Activated CD4-positive, alpha-beta T cell treated with anti-CD3 and anti-CD28 coated beads, Interleukin-2, amount 50 U/mL, for 24 hours (primary cell): ENCODE results near the gene B3GALNT2.

Source experiments
- DNase-seq, 2 donors: peaks; one replicate each; pipeline ENCODE4 v3.0.0-alpha.2; 2020; ENCODE audit warnings: low read depth in 1 of 2, low spot score in 1 of 2

B3GALNT2 gene

DNA sequence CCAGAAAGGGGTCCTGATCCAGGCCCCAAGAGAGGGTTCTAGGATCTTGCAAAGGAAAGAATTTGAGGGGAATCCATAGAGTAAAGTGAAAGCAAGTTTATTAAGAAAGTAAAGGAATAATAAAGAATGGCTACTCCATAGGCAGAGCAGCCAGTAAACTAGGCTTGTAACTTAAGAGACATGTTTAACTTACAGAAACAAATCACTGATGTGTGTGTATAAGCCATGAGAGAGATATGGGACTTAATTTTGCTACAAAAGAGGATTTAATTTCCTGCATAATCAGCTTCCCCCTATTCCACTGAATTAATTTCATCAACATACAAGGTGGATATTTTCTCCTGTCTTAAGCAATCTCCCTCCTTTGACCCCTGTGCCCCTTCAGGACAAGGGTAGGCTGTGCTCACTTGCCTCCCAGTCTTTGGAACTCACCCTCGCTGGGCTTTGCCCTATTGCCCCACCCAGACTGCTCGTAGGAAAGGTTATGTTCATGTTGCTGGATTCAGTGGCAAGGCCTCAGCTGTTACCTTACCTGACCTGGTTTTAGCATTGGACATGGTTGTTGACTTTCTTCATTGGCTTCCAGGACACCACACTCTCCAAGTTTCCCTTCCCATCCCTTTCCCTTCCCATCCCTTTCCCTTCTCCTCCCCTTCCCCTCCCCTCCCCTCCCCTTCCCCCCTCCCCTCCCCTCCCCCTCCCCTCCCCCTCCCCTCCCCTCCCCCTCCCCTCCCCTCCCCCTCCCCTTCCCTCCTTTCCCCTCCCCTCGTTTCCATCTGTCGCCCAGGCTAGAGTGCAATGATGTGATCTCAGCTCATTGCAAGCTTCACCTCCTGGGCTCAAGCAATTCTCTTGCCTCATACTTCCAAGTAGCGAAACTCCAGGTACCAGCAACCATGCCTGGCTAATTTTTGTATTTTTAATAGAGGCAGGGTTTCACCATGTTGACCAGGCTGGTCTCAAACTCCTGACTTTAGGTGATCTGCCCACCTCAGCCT lies 92.5 kb downstream of the B3GALNT2 start:
- DNase-seq: no peak

DNA sequence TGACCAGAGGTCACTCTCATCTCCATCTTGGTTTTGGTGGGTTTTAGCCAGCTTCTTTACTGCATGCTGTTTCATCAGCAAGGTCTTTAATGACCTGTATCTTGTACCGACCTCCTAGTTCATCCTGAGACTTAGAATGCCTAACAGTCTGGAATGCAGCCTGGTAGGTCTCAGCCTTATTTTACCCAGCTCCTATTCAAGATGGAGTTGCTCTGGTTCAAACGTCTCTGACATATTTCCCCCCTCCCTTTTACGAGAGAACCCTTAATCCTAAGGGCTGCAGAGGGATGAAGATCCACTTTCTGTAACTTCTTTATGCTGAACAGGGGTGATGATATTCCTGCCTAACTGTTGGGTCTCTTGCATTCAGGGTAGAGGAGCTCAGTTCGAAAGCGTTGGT lies 93.8 kb downstream of the B3GALNT2 start:
- no peak for DNase-seq

DNA sequence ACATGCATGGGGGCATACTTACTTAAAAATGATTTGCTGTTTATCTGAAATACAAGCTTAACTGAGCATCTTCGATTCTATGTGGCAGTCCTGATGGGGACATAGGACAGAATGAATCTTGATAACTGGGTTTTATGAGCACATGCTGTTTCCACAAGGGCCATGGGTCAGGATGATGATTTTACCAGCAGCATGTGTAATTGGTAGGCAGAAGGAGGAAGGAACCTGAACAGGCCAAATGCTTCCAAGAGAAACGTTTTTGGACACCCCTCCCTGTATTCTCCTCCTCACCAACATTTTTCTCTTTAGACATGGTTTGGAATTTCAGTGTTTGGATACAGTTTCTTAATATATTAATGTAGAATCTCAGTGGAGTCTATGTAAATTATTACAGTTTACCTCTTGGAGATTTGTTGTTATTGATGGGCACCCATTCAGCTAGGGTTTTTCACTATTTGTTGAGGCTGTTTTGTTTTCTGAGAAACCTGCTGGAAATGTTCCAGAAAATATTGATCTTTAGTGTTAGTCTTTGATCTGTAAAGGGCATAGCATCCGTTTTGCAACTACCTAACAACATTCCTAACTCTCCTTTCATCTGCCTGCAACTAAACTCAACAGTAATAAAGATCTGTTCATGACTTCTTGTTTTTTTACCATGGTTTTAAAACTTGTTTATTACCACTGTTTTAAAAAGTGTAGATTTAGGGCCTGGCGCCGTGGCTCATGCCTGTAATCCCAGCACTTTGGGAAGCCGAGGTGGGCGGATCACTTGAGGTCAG lies 95.0 kb downstream of the B3GALNT2 start:
- DNase-seq: no peak

DNA sequence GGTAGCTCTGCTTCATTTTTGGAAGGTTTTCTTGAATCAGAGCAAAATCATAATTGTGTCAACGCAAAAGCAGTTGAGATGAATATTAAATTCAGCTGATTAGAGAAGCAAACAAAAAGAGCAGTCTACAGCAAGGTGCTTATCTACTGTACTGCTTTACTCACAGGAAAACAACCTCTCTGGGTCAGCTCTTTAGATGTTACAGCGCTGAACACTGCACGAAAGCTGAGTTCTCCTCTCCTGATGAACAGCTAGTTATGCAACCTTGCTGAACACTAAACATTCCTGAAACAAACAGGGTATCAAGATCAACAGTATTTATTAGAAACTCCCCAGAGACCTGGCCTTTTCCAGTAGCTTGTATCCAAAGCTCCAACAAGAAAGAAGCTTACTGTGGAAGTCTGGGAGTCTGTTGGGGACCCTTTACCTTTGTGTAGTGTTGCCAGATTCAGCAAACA lies 95.7 kb downstream of the B3GALNT2 start:
- no peak for DNase-seq

DNA sequence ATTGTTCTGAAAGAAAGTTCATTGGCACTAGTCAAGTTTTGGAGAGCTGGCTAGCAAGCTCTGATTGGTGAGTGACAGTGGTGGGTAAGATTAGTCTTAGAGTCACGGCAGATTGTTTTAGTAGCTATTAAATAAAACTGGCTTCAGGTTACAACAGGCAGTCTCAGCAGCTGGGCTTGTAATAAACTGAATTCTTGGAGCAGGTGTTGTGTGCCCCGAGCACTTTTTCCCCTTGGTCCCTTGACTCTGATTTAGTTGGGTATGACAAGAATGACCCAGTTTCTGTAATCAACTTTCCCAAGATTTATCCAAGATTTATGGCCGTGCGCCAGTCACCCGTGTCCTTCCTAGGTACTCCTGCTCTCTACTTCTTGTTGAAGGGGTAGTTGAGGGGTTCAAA lies 96.8 kb downstream of the B3GALNT2 start:
- no peak for DNase-seq

DNA sequence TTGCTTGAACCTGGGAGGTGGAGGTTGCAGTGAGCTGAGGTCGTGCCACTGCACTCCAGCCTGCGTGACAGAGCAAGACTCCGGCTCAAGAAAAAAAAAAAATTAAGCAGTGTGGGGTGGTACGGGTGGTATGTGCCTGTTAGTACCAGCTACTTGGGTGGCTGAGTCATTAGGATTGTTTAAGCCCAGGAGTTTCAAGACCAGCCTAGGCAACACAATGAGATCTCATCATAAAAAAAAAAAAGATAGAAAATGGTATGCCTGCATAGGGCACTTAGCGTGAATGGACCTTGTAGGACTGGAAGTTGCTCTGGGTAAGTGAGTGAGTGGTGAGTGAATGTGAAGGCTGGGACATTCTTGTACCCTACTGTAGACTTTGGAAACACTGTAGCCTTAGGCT lies 100.1 kb downstream of the B3GALNT2 start:
- DNase-seq: no peak

DNA sequence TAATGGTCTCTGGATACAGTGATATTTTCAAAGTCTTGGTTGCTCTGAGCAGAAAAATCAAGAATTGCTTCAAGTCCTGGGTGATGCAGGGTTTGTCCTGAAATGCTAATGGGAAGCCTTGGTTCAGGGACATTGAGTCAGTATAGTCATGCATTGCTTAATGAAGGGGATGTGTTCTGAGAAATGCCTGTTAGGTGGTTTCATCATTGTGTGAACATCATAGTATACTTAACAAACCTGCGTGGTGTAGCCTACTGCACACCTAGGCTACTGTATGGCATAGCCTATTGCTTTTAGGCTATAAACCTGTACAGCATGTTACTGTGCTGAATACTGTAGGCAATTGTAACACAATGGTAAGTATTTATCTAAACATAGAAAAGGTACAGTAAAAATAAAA lies 100.7 kb downstream of the B3GALNT2 start:
- no peak for DNase-seq

DNA sequence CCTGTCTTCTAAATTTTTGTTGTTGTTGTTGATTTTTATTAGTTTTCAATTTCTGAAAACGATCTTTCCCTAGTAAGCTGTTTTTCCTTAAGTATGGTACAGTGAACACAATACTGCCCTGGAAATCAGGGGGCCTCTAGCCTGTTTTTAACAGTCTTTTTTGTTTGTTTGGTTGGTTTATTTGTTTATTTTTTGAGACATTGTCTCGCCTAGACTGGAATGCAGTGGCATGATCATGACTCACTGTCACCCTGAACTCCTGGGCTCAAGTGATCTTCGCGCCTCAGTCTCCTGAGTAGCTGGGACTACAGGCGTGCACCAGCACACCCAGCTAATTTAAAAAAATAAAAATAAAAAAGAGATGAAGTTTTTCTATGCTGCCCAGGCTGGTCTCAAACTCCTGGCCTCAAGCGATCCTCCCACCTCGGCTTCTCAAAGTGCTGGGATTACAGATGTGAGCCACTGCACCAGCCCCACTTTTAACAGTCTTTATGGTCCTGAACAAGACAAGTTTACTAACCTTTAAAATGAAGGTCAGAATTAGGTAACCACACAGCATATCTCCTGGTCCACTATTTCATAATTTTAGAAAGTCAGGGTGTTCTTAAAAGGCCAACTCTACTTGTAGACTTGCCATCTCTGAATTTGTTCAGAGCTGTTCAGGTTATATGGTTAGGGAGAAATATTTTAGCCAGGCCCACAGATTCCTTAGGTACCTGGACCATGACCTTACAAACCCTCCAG lies 101.6 kb downstream of the B3GALNT2 start:
- no peak for DNase-seq

DNA sequence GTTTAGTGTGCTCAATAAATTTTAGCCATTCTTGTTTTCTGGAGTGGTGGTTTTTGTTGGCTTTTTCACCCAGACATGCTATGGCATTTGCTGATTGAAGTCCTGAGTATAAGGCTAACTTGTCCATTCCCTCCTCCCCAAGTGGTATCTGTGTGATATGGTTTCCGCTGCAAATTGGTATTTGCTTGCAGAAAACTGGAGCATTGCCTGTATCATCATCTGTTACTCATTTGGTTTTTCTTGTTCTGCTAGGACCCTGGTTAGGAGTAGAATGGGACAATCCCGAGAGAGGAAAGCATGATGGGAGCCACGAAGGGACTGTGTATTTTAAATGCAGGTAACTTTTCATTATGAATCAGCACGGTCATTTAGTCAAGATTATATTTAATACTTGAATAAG lies 103.0 kb downstream of the B3GALNT2 start:
- DNase-seq: no peak
